AG10803 (cell line): ENCODE data around the gene LMCD1.

Experiments used
- DNase-seq: peaks from one replicate; pipeline ENCODE4 v3.0.0; 2010; ENCODE audit warnings: low read depth
- H3K4me3 ChIP-seq: 2 replicates; pipeline ENCODE4 v1.5.1; 2011; ENCODE audit warnings: mild to moderate bottlenecking, low read length, control low read depth
- CTCF ChIP-seq: conservative IDR thresholded peaks from 2 replicates; pipeline ENCODE4 v1.5.1; 2011; ENCODE audit warnings: mild to moderate bottlenecking, low read length, control low read depth, inconsistent platforms

LMCD1 gene

GRCh38 chr3:8503871-8504610 is 2.4 kb downstream of the LMCD1 start:
- peak; percentile 24; the same call in 1 of the 2 replicates for TF ChIP-seq CTCF
- DNase-seq, result no peak
- H3K4me3 ChIP-seq, result peak overlapping the region; percentile 90

- DNase-seq, result no peak
- peak overlapping the region; percentile 90 for H3K4me3 ChIP-seq
- TF ChIP-seq CTCF, result no peak
Measured at GRCh38 chr3:8504611-8504973, 3.0 kb downstream of the LMCD1 start.

DNA sequence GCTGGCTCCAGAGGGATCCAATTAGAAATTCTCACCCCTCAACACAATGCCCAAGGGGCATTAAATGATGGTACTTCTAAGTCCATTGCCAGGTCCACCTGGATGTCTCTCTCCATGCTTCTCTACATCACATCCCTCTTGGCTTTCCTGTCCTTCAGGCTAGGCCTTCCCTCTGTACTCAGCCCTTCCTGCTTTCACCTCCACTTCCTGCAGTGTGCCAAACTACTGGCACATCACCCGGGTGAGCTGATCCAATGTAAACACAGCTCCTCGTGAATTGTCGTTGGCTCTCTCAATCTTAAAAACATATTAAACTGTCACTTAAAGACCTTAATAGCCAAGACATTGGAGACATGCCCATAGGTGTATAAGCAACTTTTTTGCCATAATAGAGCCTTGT is 4.0 kb downstream of the LMCD1 start:
- no peak for TF ChIP-seq CTCF
- DNase-seq, result no peak
- H3K4me3 ChIP-seq, result peak overlapping the region; percentile 90

DNA sequence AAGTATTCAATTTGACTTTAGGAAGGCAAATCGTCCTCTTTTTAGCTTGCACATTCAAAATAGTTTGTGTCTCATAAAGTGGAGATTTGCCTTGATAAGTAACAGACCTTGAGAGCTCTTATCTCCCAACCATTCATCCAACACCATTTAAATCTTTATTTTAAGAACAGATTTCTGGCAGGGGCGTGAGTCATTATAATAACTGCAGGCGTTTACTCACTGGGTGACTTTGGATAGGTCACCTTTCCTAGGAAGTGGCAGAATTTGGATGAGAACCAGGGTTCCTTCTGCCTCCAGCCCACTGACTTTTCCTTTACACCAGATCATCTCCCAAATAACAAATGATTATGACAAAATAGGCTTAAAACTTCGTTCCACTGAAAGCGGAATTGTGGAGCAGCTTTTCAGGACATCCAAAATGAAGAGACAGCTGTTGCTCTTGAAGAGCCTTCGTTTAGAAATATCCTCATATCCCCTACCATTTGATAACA is 5.0 kb downstream of the LMCD1 start:
- no peak overlapping the region for H3K4me3 ChIP-seq

GRCh38 chr3:8507496-8507895 is 5.9 kb downstream of the LMCD1 start:
- TF ChIP-seq CTCF, result no peak
- H3K4me3 ChIP-seq, result no peak overlapping the region
- DNase-seq, result no peak

More for the DNA sequence above, 5.0 kb downstream of the LMCD1 start:
- no peak for TF ChIP-seq CTCF
- no peak for DNase-seq

GRCh38 chr3:8509961-8510360 is 8.3 kb downstream of the LMCD1 start:
- H3K4me3 ChIP-seq, result no peak overlapping the region
- TF ChIP-seq CTCF, result no peak
- peak; percentile 79 for DNase-seq

- TF ChIP-seq CTCF, result no peak
- H3K4me3 ChIP-seq, result no peak overlapping the region
- no peak for DNase-seq
Measured at GRCh38 chr3:8512234-8512633, 10.6 kb downstream of the LMCD1 start.
